Right renal cortex interstitium (tissue), 3 donors: ENCODE measurements around the gene CLCN4. TPM values are rescaled to one million over a fixed set of nuclear protein-coding genes. Genes with fewer than 3 reads are reported as not detected.

Source experiments
- DNase-seq, 3 donors: peaks; one replicate each; pipeline ENCODE4 v3.0.0-alpha.2; 2013; ENCODE audit warnings: low read depth in 3 of 3, low spot score in 2 of 3
- polyA plus RNA-seq, 3 donors: library from polyadenylated mRNA; unstranded; fragments of 120-200 nt; gene quantifications; one replicate each; pipeline ENCODE4 v1.2.1, GENCODE V29; 2013; ENCODE audit not compliant: insufficient read length in 3 of 3

The CLCN4 gene
- polyA plus RNA-seq, 3 donors, result 4.5 to 6.2 (median 5.0) TPM

- DNase-seq, result peak in 2 of 3 donors; percentile 49 to 55
These were observed 32.8 kb downstream of the CLCN4 start for GRCh38 chrX:10189317-10190268.

- peak in 2 of 3 donors; percentile 45 to 56 for DNase-seq
These were observed 33.6 kb downstream of the CLCN4 start for GRCh38 chrX:10190367-10190766.

- DNase-seq, result no peak
These were observed 36.8 kb downstream of the CLCN4 start for GRCh38 chrX:10193587-10193986.

GRCh38 chrX:10195425-10195824 lies 38.6 kb downstream of the CLCN4 start:
- DNase-seq, result no peak

GRCh38 chrX:10195947-10196346 lies 39.2 kb downstream of the CLCN4 start:
- no peak for DNase-seq

GRCh38 chrX:10197279-10198210 lies 40.8 kb downstream of the CLCN4 start:
- no peak for DNase-seq

GRCh38 chrX:10198254-10198653 lies 41.5 kb downstream of the CLCN4 start:
- no peak for DNase-seq

- DNase-seq, result no peak
These were observed 42.4 kb downstream of the CLCN4 start for GRCh38 chrX:10199212-10199611.

GRCh38 chrX:10203617-10204016 lies 46.8 kb downstream of the CLCN4 start:
- no peak for DNase-seq

- no peak for DNase-seq
These were observed 49.5 kb downstream of the CLCN4 start for GRCh38 chrX:10206317-10206716.

- no peak for DNase-seq
These were observed 51.6 kb downstream of the CLCN4 start for GRCh38 chrX:10208281-10208856.

- no peak for DNase-seq
These were observed 52.2 kb downstream of the CLCN4 start for GRCh38 chrX:10208953-10209352.

GRCh38 chrX:10212395-10212794 lies 55.6 kb downstream of the CLCN4 start:
- DNase-seq, result no peak

- no peak for DNase-seq
These were observed 56.9 kb downstream of the CLCN4 start for GRCh38 chrX:10213716-10214115.

GRCh38 chrX:10216208-10216607 lies 59.4 kb downstream of the CLCN4 start:
- no peak for DNase-seq

- no peak for DNase-seq
These were observed 60.4 kb downstream of the CLCN4 start for GRCh38 chrX:10217198-10217597.

GRCh38 chrX:10221651-10222050 lies 64.9 kb downstream of the CLCN4 start:
- DNase-seq, result no peak

- no peak for DNase-seq
These were observed 66.5 kb downstream of the CLCN4 start for GRCh38 chrX:10223276-10223675.

GRCh38 chrX:10223781-10224180 lies 67.0 kb downstream of the CLCN4 start:
- DNase-seq, result no peak

GRCh38 chrX:10230222-10230621 lies 73.4 kb downstream of the CLCN4 start:
- no peak for DNase-seq

GRCh38 chrX:10231461-10231860 lies 74.7 kb downstream of the CLCN4 start:
- DNase-seq, result no peak
